Measurements from ENCODE around the gene FUZ. TPM values are rescaled to one million over a fixed set of nuclear protein-coding genes. Genes with fewer than 3 reads are reported as not detected.

The FUZ gene
- total and polyA plus RNA-seq, 10 donors = 10.7 to 22.1 (median 16.8) TPM

GRCh38 chr19:49809160-49809940, 3.7 kb downstream of the FUZ start:
- H3K36me3 ChIP-seq = peaks cover 0 to 35% (median 17%) of the 10 kb centered on the region in 6 donors
- H3K27ac ChIP-seq = peak overlapping the region; percentile 43 to 92 (median 84)
- H3K27me3 ChIP-seq (replicated peaks in 1 of 7) = no peaks in the 10 kb centered on the region
- intact Hi-C loops (cut with DNase I; ENCODE audit: low total_unique reads) = no loop called here
- H3K4me3 ChIP-seq = peak overlapping the region; percentile 56 to 82 (median 66)
- WGBS, 5 donors = 10 to 55% (median 12%) methylated on average over 6 to 50 of the region's 50 CpGs
- no peaks in the 10 kb centered on the region for H3K9me3 ChIP-seq
- DNase-seq = peak; percentile 92
- H3K4me1 ChIP-seq = peaks cover 12 to 69% (median 45%) of the 10 kb centered on the region in 6 donors
- TF ChIP-seq, protein P1, sequence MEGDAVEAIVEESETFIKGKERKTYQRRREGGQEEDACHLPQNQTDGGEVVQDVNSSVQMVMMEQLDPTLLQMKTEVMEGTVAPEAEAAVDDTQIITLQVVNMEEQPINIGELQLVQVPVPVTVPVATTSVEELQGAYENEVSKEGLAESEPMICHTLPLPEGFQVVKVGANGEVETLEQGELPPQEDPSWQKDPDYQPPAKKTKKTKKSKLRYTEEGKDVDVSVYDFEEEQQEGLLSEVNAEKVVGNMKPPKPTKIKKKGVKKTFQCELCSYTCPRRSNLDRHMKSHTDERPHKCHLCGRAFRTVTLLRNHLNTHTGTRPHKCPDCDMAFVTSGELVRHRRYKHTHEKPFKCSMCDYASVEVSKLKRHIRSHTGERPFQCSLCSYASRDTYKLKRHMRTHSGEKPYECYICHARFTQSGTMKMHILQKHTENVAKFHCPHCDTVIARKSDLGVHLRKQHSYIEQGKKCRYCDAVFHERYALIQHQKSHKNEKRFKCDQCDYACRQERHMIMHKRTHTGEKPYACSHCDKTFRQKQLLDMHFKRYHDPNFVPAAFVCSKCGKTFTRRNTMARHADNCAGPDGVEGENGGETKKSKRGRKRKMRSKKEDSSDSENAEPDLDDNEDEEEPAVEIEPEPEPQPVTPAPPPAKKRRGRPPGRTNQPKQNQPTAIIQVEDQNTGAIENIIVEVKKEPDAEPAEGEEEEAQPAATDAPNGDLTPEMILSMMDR (IDR thresholded peaks at IDR 0.05 in 8 of 11, conservative IDR thresholded peaks at IDR 0.05 in 3 of 11) = peak in 6 of 11 experiments; percentile 10 to 34 (median 16)
- TF ChIP-seq POLR2A (IDR thresholded peaks at IDR 0.05) (peak in 1 of 3 donors; percentile 27), POLR2AphosphoS5 (IDR thresholded peaks at IDR 0.05) (peak; percentile 82 to 87 (median 85))

- peak overlapping the region; percentile 43 to 92 (median 84) for H3K27ac ChIP-seq
- H3K27me3 ChIP-seq (replicated peaks in 1 of 7) = no peaks in the 10 kb centered on the region
- peaks cover 0 to 41% (median 23%) of the 10 kb centered on the region in 6 donors for H3K36me3 ChIP-seq
- no peaks in the 10 kb centered on the region for H3K9me3 ChIP-seq
- 3 to 11% (median 8%) methylated on average over 30 to 31 of the region's 31 CpGs for WGBS, 5 donors
- TF ChIP-seq, protein P1 (IDR thresholded peaks at IDR 0.05 in 8 of 11, conservative IDR thresholded peaks at IDR 0.05 in 3 of 11) = no peak
- TF ChIP-seq POLR2A (IDR thresholded peaks at IDR 0.05) = no peak
- TF ChIP-seq POLR2AphosphoS5 (IDR thresholded peaks at IDR 0.05) = peak; percentile 24 to 45 (median 36)
- DNase-seq = peak; percentile 96
- peak overlapping the region; percentile 56 to 82 (median 66) for H3K4me3 ChIP-seq
- intact Hi-C loops (cut with DNase I; ENCODE audit: low total_unique reads) = no loop called here
- H3K4me1 ChIP-seq = peaks cover 6 to 62% (median 40%) of the 10 kb centered on the region in 6 donors
Measured at GRCh38 chr19:49808711-49809159, 4.4 kb downstream of the FUZ start.

DNA sequence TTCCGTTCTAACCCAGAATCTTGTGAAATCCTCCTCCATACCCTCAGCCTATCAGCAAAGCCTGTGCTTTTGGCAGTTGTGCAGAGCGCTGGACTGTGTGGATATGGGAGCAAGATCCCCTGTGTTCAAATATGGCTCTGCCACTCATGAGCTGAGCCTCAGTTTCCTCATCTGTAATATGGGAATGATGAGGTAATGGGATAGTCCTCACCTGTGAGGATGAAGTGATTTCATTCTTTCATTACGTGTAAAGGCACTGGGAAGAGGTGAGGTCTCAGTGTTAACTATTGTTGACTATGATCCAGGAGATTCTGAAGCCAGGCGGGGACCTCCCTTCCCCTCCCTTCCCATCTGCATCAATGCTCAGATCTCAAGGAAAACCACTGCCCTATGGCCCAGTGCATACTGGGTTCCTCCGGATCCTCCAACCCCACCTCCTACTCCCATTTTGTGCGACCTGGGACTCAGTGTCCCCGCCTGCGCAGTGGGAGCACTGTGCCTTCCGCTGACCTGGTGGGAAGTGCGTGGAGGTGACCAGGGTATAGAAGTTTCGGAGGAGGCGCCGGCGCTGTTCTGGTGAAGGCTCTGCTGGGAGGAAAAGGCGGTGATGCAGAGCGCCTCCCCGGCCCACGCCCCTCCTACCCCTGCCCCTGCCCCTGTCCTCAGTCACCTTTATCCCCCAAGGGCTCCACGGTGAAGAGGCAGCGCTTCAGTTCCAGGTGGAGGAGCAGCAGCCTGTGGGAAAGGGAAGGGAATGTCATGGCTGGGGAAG, 5.0 kb downstream of the FUZ start:
- H3K4me3 ChIP-seq = peak overlapping the region in 5 of 8 donors; percentile 64 to 75 (median 67)
- TF ChIP-seq POLR2A (IDR thresholded peaks at IDR 0.05) = no peak
- TF ChIP-seq, protein P1 (IDR thresholded peaks at IDR 0.05 in 8 of 11, conservative IDR thresholded peaks at IDR 0.05 in 3 of 11) = no peak
- TF ChIP-seq POLR2AphosphoS5 (IDR thresholded peaks at IDR 0.05) = peak in 1 of 3 donors; percentile 11
- intact Hi-C loops (cut with DNase I; ENCODE audit: low total_unique reads) = no loop called here
- H3K27ac ChIP-seq = peak overlapping the region in 7 of 8 donors; percentile 27 to 92 (median 86)
- 80 to 87% (median 85%) methylated on average over 20 of the region's 20 CpGs for WGBS, 5 donors
- peaks cover 2 to 48% (median 29%) of the 10 kb centered on the region in 6 donors for H3K36me3 ChIP-seq
- no peaks in the 10 kb centered on the region for H3K27me3 ChIP-seq (replicated peaks in 1 of 7)
- no peaks in the 10 kb centered on the region for H3K9me3 ChIP-seq
- H3K4me1 ChIP-seq = peaks cover 6 to 60% (median 37%) of the 10 kb centered on the region in 6 donors
- DNase-seq = peak; percentile 87
